Activated CD4-positive, alpha-beta T cell treated with anti-CD3 and anti-CD28 coated beads, Interleukin-2, amount 10 ng/mL, durations not matched to agents 7 days and 5 days (primary cell): ENCODE data around the gene LFNG. TPM values are rescaled to one million over a fixed set of nuclear protein-coding genes. Genes with fewer than 3 reads are reported as not detected.
"Not testable (repeated sequence)": the region's sequence is repeated elsewhere in the genome, so short reads cannot be mapped to it uniquely, and the experiment has no call there.

Experiments used
- CTCF ChIA-PET: fragments of 350-600 bp; sonication (Branson Sonifier 250); formaldehyde crosslinking; loops from one replicate; lab custom pipeline; 2021; ENCODE audit warnings: antibody characterized with exemption; lab: Charles Lee
- POLR2A ChIA-PET: fragments of 350-600 bp; sonication (Branson Sonifier 250); formaldehyde crosslinking; loops from one replicate; lab custom pipeline; 2021; ENCODE audit warnings: antibody characterized with exemption; lab: Charles Lee
- DNase-seq: peaks from one replicate; pipeline ENCODE4 v3.0.0-alpha.2; 2020
- H3K27ac Mint-ChIP-seq: one replicate; pipeline ENCODE4 v1.8.0; 2021; ENCODE audit warnings: mild to moderate bottlenecking, moderate library complexity, mixed read lengths
- H3K27me3 Mint-ChIP-seq: one replicate; pipeline ENCODE4 v1.8.0; 2021; ENCODE audit warnings: mixed read lengths
- H3K36me3 Mint-ChIP-seq: one replicate; pipeline ENCODE4 v1.8.0; 2021; ENCODE audit warnings: low read depth, mixed read lengths
- H3K4me1 Mint-ChIP-seq: one replicate; pipeline ENCODE4 v1.8.0; 2021; ENCODE audit warnings: mixed read lengths
- H3K4me3 Mint-ChIP-seq: one replicate; pipeline ENCODE4 v1.8.0; 2021; ENCODE audit warnings: mild to moderate bottlenecking, moderate library complexity, mixed read lengths
- H3K9me3 Mint-ChIP-seq: one replicate; pipeline ENCODE4 v1.8.0; 2021; ENCODE audit warnings: mixed read lengths
- total RNA-seq, 2 experiments: library from RNA; stranded (reverse); gene quantifications; one replicate each; pipeline ENCODE4 v1.2.3, GENCODE V29; 2021

The LFNG gene
- total RNA-seq, 2 experiments from 2014 or later: 93.3 to 109 TPM

DNA sequence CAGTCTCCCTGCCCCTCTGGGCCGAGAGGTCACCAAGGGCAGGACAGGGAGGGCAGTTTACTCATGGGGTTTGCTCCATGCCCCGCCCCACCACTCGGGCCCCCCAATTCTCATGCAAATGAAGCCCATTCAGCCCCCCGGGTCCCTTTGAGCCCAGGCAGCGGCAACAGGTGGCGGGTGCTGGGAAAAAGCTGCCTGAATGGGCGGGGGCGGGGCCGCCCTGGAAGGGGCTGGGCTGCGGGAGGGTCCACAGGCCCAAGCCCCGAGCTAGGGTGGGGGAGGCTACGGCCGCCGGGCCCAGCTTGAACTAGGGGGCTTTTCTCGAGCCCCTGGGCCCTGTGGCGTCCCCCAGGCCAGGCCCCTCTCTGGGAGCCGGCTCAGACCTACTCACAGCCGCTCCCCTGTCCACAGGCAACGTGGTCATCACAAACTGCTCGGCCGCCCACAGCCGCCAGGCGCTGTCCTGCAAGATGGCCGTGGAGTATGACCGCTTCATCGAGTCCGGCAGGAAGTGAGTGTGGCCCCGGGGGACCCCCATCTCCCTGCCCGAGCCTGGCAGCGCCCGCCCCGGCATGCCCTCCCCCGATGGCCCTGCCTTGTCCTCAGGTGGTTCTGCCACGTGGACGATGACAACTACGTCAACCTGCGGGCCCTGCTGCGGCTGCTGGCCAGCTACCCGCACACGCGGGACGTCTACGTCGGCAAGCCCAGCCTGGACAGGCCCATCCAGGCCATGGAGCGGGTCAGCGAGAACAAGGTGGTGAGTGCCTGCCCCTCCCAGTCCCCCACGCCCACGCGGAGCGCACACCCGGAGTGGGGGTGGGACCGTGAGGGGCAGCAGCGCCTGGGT is 5.5 kb downstream of the LFNG start:
- ChIA-PET POLR2A (no interaction called here), CTCF (interaction anchor here (1.2 kb wide), 1 partner anchor 8 kb away, joined by 3 read pairs; no protein-coding TSS in a partner anchor)
- Mint-ChIP-seq H3K4me1 (peaks cover 50% of the 10 kb centered on the region), H3K36me3 (peaks cover 49% of the 10 kb centered on the region), H3K9me3 (no peaks in the 10 kb centered on the region), H3K27ac (no peak overlapping the region), H3K27me3 (no peaks in the 10 kb centered on the region), H3K4me3 (no peak overlapping the region)
- DNase-seq: no peak

- H3K36me3 Mint-ChIP-seq: peaks cover 46% of the 10 kb centered on the region
- no peaks in the 10 kb centered on the region for H3K27me3 Mint-ChIP-seq
- H3K9me3 Mint-ChIP-seq: no peaks in the 10 kb centered on the region
- H3K4me1 Mint-ChIP-seq: peaks cover 59% of the 10 kb centered on the region
- no peak overlapping the region for H3K27ac Mint-ChIP-seq
- ChIA-PET CTCF (interaction anchor here (0.6 to 1.2 kb wide), 2 partner anchors 9 to 30 kb away, joined by 3 to 4 read pairs; no protein-coding TSS in a partner anchor), POLR2A (interaction anchor here (0.6 kb wide), 1 partner anchor 1554 kb away, joined by 3 read pairs; no protein-coding TSS in a partner anchor)
- H3K4me3 Mint-ChIP-seq: no peak overlapping the region
- DNase-seq: no peak
These were observed 6.4 kb downstream of the LFNG start for GRCh38 chr7:2525658-2526630.

DNA sequence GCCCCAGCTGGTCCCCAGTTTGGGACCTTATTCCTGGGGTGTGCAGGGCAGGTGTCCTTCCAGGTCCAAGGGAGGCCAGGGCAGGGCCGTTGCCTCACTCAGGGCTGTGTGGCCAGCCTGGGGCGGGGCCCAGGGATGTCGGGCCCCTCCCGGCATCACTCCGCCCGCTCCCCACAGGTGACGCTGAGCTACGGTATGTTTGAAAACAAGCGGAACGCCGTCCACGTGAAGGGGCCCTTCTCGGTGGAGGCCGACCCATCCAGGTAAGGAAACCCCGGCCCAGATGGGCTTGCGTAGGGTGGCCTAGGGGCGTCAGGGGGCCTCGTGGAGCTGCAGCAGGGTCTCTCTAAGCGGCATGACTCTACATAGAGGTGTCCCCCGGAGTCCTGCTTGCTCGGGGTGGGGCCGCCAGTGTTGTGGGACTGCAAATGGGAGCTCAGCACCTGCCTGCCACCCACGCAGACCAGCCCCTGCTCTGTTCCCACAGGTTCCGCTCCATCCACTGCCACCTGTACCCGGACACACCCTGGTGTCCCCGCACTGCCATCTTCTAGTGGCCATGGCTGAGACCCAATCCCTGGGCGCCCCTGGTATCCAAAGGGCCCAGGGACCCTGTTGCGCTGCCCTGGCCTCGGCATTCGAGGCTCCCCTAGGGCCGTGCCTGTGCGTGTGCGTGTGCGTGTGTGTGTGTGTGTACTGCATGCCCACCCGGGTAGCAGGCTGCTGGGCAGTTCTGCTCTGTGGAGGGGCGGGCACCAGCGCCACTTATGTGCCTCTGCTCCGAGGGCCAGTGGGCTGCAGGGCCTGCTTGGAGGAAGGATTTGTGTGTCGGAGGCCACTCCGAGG is 7.3 kb downstream of the LFNG start:
- Mint-ChIP-seq H3K4me3 (no peak overlapping the region), H3K4me1 (peaks cover 65% of the 10 kb centered on the region), H3K36me3 (peaks cover 45% of the 10 kb centered on the region), H3K27ac (no peak overlapping the region), H3K9me3 (no peaks in the 10 kb centered on the region), H3K27me3 (no peaks in the 10 kb centered on the region)
- CTCF ChIA-PET: interaction anchor here (0.7 to 1.0 kb wide), 3 partner anchors 9 to 29 kb away, joined by 3 read pairs; no protein-coding TSS in a partner anchor
- DNase-seq: no peak
- POLR2A ChIA-PET: interaction anchor here (0.6 kb wide), 1 partner anchor 1555 kb away, joined by 3 read pairs; no protein-coding TSS in a partner anchor

- Mint-ChIP-seq H3K27ac (peak overlapping the region; percentile 82), H3K36me3 (peaks cover 39% of the 10 kb centered on the region), H3K27me3 (no peaks in the 10 kb centered on the region), H3K4me3 (peak overlapping the region; percentile 51), H3K4me1 (peaks cover 64% of the 10 kb centered on the region), H3K9me3 (no peaks in the 10 kb centered on the region)
- peak; percentile 62 for DNase-seq
- CTCF ChIA-PET: interaction anchor here (0.5 to 1.0 kb wide), 5 partner anchors 10 to 565 kb away, joined by 3 to 4 read pairs (median 3); no protein-coding TSS in a partner anchor
- POLR2A ChIA-PET: no interaction called here
These were observed 8.2 kb downstream of the LFNG start for GRCh38 chr7:2527505-2528467.

GRCh38 chr7:2528481-2529095 is 9.0 kb downstream of the LFNG start:
- Mint-ChIP-seq H3K36me3 (peaks cover 34% of the 10 kb centered on the region), H3K9me3 (no peaks in the 10 kb centered on the region), H3K27me3 (no peaks in the 10 kb centered on the region), H3K4me3 (peak overlapping the region; percentile 51), H3K27ac (peak overlapping the region; percentile 88), H3K4me1 (peaks cover 60% of the 10 kb centered on the region)
- ChIA-PET CTCF (interaction anchor here (0.5 to 0.9 kb wide), 2 partner anchors 17 to 564 kb away, joined by 3 to 4 read pairs; no protein-coding TSS in a partner anchor), POLR2A (no interaction called here)
- no peak for DNase-seq

GRCh38 chr7:2529161-2530070 is 9.8 kb downstream of the LFNG start:
- Mint-ChIP-seq H3K4me1 (peaks cover 60% of the 10 kb centered on the region), H3K27ac (peak overlapping the region; percentile 88), H3K9me3 (no peaks in the 10 kb centered on the region), H3K4me3 (peak overlapping the region; percentile 73), H3K36me3 (peaks cover 34% of the 10 kb centered on the region), H3K27me3 (no peaks in the 10 kb centered on the region)
- peak; percentile 55 for DNase-seq
- CTCF ChIA-PET: no interaction called here
- POLR2A ChIA-PET: interaction anchor here (0.6 kb wide), 1 partner anchor 66 kb away, joined by 3 read pairs; no protein-coding TSS in a partner anchor

DNA sequence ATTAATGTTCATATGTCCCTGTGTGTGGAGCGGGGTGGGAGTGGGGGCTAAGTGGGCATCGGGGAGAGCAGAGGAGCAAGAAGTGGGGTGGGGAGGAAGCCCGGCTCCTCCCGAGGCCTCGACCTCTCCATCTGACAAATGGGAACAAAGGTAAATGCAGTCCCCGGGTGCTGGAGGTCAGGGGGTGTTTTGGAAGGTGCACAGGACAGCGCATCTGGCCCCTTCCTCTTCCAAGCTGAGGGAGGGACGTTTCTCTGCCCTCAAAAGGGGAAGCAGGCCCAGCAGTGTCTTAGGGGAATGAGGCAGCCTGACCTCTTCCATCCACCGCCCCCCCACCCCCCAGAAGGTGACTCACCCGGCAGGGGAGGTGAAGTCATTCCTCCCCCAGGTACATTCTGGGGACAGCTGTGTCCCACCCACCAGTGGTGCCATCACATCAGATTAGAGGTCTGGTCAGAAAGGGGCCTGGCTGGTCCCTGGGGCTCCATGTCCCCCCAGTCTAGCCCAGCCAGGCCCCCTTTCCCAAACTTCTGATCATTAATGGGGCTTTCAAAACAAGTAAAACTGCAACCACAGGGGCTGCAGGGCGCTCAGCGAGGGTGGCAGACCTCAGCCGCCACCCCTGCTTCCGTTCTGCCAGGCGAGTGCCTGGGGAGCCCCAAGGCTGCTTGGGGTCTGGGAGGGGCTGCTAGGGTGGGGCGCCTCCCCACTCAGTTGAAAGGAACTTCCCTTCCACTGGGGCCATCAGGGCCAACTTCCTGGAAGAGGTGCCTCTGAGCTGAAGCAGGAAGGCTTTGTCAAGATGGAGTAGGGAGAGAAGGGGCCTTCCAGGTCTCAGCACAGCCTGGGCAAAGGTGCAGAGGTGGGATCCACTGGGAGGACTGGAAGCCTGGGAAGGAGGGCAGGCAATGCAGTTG is 10.8 kb downstream of the LFNG start:
- Mint-ChIP-seq H3K27ac (peak overlapping the region; percentile 88), H3K9me3 (no peaks in the 10 kb centered on the region), H3K4me1 (peaks cover 60% of the 10 kb centered on the region), H3K36me3 (peaks cover 34% of the 10 kb centered on the region), H3K4me3 (peak overlapping the region; percentile 73), H3K27me3 (no peaks in the 10 kb centered on the region)
- ChIA-PET CTCF (interaction anchor here (0.6 kb wide), 1 partner anchor 174 kb away, joined by 6 read pairs; no protein-coding TSS in a partner anchor), POLR2A (interaction anchor here (0.6 kb wide), 2 partner anchors 46 to 67 kb away, joined by 3 to 8 read pairs; no protein-coding TSS in a partner anchor)
- DNase-seq: peak; percentile 83

DNA sequence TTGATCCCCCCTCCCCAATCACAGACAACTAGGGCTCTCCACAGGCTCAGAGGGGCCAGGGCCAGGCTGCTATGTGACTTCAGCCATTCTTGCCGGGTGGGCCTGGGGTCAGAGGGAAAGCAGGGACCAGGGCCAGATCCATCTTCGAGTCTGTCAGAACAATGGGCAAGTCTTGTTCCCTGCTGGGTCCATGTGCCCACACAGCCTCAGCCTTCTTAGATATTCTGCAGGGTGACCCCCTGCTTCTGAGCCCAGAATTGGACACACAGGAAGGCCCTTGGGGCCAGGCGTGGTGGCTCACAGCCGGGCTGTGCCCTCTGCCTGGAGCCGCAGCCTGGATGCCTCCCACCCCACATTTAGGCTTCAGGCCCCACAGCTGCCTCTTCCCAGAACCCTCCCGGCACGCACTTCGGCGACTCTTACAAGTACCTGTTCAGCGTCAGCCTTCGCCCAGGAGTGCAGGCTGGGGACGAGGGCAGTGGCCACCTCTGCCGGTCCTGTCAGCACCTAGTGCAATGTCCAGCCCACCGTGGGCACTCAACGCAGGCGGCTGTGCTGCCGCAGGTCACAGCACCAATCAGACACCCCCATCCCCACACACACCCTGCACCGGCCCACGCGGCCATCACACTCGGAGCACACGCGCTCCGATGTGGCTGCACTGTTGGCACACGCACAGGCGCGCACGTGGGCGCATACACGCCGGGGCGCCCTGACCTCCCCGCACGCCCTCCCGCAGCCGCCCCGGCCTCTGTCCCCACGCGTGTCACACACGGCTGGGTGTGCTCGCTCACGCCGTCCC is 11.6 kb downstream of the LFNG start:
- Mint-ChIP-seq H3K36me3 (peaks cover 28% of the 10 kb centered on the region), H3K27ac (peak overlapping the region; percentile 88), H3K4me3 (peak overlapping the region; percentile 73), H3K4me1 (peaks cover 53% of the 10 kb centered on the region)
- H3K27me3 Mint-ChIP-seq, H3K9me3 Mint-ChIP-seq, POLR2A ChIA-PET, DNase-seq, CTCF ChIA-PET: not testable (repeated sequence)

GRCh38 chr7:2531796-2532110 is 12.2 kb downstream of the LFNG start:
- DNase-seq, H3K4me3 Mint-ChIP-seq, H3K27me3 Mint-ChIP-seq, POLR2A ChIA-PET, H3K27ac Mint-ChIP-seq, CTCF ChIA-PET, H3K9me3 Mint-ChIP-seq: not testable (repeated sequence)
- Mint-ChIP-seq H3K4me1 (peaks cover 49% of the 10 kb centered on the region), H3K36me3 (peaks cover 25% of the 10 kb centered on the region)
